Tibial nerve (tissue), 4 donors: ENCODE measurements around the gene RBM19. TPM values are rescaled to one million over a fixed set of nuclear protein-coding genes. Genes with fewer than 3 reads are reported as not detected.

Source experiments
- DNase-seq, 2 donors: peaks; one replicate each; pipeline ENCODE4 v3.0.0-alpha.2; 2019; ENCODE audit warnings: low spot score in 2 of 2
- H3K27ac ChIP-seq, 4 donors: fragments of 200-600 bp; sonication (generic) in 3 of 4; one replicate each; pipeline ENCODE4 v1.5.1; 2017 to 2019; ENCODE audit warnings: mild to moderate bottlenecking in 1 of 4
- H3K27me3 ChIP-seq, 2 donors: fragments of 200-600 bp; sonication (generic) in 1 of 2; one replicate each; pipeline versions ENCODE4 v1.5.1 to v1.6.0; 2017 to 2019
- H3K36me3 ChIP-seq, 3 donors: fragments of 200-600 bp; sonication (generic); one replicate each; pipeline ENCODE4 v1.5.1; 2018 to 2019
- H3K4me1 ChIP-seq, 4 donors: fragments of 200-600 bp; sonication (generic) in 3 of 4; one replicate each; pipeline ENCODE4 v1.5.1; 2017 to 2019
- H3K4me3 ChIP-seq, 4 donors: fragments of 200-600 bp; sonication (generic) in 3 of 4; one replicate each; pipeline ENCODE4 v1.5.1; 2017 to 2019; ENCODE audit warnings: mild to moderate bottlenecking in 1 of 4, moderate library complexity in 1 of 4
- H3K9me3 ChIP-seq, 4 donors: fragments of 200-600 bp; sonication (generic) in 3 of 4; one replicate each; pipeline ENCODE4 v1.5.1; 2017 to 2019
- EP300 ChIP-seq, 2 donors: sonication (generic); formaldehyde crosslinking; IDR thresholded peaks; one replicate each; pipeline ENCODE4 v1.6.1; 2017; ENCODE audit warnings: antibody characterized with exemption in 2 of 2, mild to moderate bottlenecking in 1 of 2
- POLR2A ChIP-seq, 2 donors: fragments of 450-650 bp; IDR thresholded peaks; one replicate each; pipeline ENCODE4 v1.6.1; 2017; ENCODE audit warnings: antibody characterized with exemption in 2 of 2, mild to moderate bottlenecking in 2 of 2, moderate library complexity in 2 of 2
- WGBS, 2 donors: methylation state at CpG; one replicate each; pipeline ENCODE4 v1.1.5; 2018; 5-methylcytosine and 5-hydroxymethylcytosine counted together
- total RNA-seq, 4 donors: library from RNA; depleted of rRNA; stranded (reverse); fragments of >200 nt; gene quantifications; one replicate each; pipeline ENCODE4 v1.1.0, GENCODE V29; 2016
- TF ChIP-seq, protein P1 (sequence below), 5 experiments: fragments of 200-600 bp in 3 of 5; fragments of 450-650 bp in 2 of 5; sonication (generic) in 3 of 5; IDR thresholded peaks; one replicate each; pipeline ENCODE4 v1.5.1; 2016 to 2019; ENCODE audit warnings: antibody characterized with exemption in 5 of 5, mild to moderate bottlenecking in 3 of 5, moderate library complexity in 2 of 5

The RBM19 gene
- total RNA-seq, 4 donors from 2014 or later, result 32.0 to 57.9 (median 38.9) TPM

DNA sequence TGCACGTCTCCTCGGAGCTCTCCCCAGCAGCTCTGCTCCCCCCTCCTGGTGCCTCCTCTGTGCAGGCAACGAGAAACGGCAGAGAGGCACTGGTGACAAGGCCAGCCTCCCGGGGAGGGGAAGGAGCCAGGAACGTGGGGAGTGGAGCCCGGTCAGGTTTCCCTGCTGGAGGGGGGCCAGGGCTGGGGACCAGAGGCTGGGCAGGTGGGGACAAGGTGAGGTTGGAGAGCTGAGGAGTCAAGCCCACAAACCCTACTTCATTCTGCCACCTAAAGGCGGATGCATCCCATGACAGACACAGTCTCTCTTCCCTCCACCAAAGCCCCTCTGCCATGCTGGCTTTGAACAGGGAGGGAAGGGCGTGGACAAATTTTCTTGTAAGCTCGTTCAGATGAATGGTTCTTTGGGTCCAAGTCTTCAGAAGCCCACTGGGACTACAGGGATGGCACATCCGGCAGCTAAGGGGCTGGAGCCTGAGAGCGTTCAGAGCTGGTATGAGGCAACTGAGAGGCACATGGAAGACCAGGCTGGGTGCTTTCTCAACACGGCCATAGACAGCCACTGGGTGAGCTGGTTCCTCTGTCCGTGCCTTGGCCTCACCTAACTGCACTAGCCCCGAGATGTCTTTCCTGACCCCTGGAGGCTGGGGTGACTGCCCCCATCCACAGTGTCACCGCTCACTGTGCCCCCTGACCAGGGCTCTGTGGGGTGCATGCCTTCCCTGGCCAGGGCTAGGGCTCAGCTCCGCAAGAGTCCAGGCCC lies 105.9 kb downstream of the RBM19 start:
- Histone ChIP-seq H3K36me3 (peaks cover 0 to 64% (median 12%) of the 10 kb centered on the region in 3 donors), H3K27me3 (no peaks in the 10 kb centered on the region), H3K4me3 (no peak overlapping the region), H3K27ac (no peak overlapping the region), H3K4me1 (peaks cover 0 to 7% (median 0%) of the 10 kb centered on the region in 4 donors), H3K9me3 (no peaks in the 10 kb centered on the region)
- TF ChIP-seq POLR2A (IDR thresholded peaks at IDR 0.05), result no peak
- TF ChIP-seq EP300 (IDR thresholded peaks at IDR 0.05), result no peak
- TF ChIP-seq, protein P1, sequence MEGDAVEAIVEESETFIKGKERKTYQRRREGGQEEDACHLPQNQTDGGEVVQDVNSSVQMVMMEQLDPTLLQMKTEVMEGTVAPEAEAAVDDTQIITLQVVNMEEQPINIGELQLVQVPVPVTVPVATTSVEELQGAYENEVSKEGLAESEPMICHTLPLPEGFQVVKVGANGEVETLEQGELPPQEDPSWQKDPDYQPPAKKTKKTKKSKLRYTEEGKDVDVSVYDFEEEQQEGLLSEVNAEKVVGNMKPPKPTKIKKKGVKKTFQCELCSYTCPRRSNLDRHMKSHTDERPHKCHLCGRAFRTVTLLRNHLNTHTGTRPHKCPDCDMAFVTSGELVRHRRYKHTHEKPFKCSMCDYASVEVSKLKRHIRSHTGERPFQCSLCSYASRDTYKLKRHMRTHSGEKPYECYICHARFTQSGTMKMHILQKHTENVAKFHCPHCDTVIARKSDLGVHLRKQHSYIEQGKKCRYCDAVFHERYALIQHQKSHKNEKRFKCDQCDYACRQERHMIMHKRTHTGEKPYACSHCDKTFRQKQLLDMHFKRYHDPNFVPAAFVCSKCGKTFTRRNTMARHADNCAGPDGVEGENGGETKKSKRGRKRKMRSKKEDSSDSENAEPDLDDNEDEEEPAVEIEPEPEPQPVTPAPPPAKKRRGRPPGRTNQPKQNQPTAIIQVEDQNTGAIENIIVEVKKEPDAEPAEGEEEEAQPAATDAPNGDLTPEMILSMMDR (IDR thresholded peaks at IDR 0.05), result no peak
- WGBS, 2 donors, result 80 to 82% methylated on average over 16 of the region's 17 CpGs
- no peak for DNase-seq

DNA sequence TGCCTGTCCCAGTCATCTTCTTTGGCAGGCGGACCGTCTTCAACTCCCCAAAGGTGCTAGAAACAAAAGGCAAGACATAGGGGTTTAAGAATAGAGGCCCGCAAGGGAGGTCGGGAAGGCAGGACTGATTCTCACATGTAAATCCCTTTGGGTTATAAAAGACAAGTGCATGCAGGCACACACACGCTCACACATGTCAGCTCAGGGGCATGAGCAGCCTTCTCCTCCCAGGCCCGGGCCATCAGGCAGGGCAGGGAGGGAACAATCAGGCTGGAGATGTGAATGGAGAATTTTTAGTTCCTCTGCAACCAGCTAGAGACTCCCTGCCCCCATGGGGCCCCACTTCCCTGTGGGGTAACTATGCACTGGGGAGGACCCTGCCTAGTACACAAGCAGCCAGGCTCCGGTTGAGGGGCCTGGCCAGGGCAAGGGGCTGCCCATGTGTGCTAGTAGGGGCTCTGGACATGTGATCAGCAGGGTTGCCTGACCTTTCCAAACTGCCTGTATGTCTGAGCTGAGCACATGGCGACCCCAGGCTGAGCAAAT lies 107.2 kb downstream of the RBM19 start:
- Histone ChIP-seq H3K36me3 (peaks cover 0 to 70% (median 12%) of the 10 kb centered on the region in 3 donors), H3K4me3 (no peak overlapping the region), H3K27me3 (no peaks in the 10 kb centered on the region), H3K9me3 (no peaks in the 10 kb centered on the region), H3K4me1 (peaks cover 0 to 7% (median 0%) of the 10 kb centered on the region in 4 donors), H3K27ac (no peak overlapping the region)
- TF ChIP-seq, protein P1 (IDR thresholded peaks at IDR 0.05), result no peak
- TF ChIP-seq EP300 (IDR thresholded peaks at IDR 0.05), result no peak
- no peak for TF ChIP-seq POLR2A (IDR thresholded peaks at IDR 0.05)
- WGBS, 2 donors, result 71 to 75% methylated on average over 8 of the region's 8 CpGs
- no peak for DNase-seq

- TF ChIP-seq EP300 (IDR thresholded peaks at IDR 0.05) (no peak), POLR2A (IDR thresholded peaks at IDR 0.05) (no peak)
- TF ChIP-seq, protein P1 (IDR thresholded peaks at IDR 0.05), result no peak
- WGBS, 2 donors, result 86 to 93% methylated on average over 12 of the region's 12 CpGs
- H3K27me3 ChIP-seq, result no peaks in the 10 kb centered on the region
- peaks cover 0 to 11% (median 0%) of the 10 kb centered on the region in 4 donors for H3K4me1 ChIP-seq
- H3K27ac ChIP-seq, result no peak overlapping the region
- no peaks in the 10 kb centered on the region for H3K9me3 ChIP-seq
- DNase-seq, result no peak
- peaks cover 0 to 69% (median 12%) of the 10 kb centered on the region in 3 donors for H3K36me3 ChIP-seq
- no peak overlapping the region for H3K4me3 ChIP-seq
Observed at GRCh38 chr12:113857371-113857770, 108.8 kb downstream of the RBM19 start.

DNA sequence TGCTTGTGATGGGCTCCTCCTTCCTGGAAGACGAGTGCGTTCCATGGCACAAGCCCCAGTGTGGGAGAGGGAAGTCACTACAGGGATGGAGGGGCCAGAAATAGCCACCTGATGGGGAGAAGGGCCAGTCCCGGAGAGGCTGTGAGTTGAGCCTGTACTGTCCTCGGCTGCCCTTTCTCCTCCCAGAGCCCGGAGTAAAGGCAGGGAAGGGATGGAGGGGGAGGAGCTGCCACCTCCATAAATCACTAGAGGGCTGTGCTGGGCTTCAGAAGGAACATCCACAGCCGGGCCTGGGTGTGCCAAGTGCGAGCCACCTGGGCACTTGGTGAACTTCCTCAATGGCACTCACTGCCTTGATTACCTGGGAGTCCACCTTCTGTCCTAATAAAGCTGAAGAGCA lies 110.1 kb downstream of the RBM19 start:
- Histone ChIP-seq H3K4me1 (peaks cover 0 to 11% (median 0%) of the 10 kb centered on the region in 4 donors), H3K27me3 (no peaks in the 10 kb centered on the region), H3K27ac (no peak overlapping the region), H3K36me3 (peaks cover 0 to 55% (median 12%) of the 10 kb centered on the region in 3 donors), H3K9me3 (no peaks in the 10 kb centered on the region), H3K4me3 (no peak overlapping the region)
- no peak for TF ChIP-seq POLR2A (IDR thresholded peaks at IDR 0.05)
- TF ChIP-seq, protein P1 (IDR thresholded peaks at IDR 0.05), result no peak
- TF ChIP-seq EP300 (IDR thresholded peaks at IDR 0.05), result no peak
- WGBS, 2 donors, result 67 to 72% methylated on average over 7 of the region's 7 CpGs
- DNase-seq, result no peak
